Esophagus muscularis mucosa (tissue), 4 donors: ENCODE data around the gene CCNJL. TPM values are rescaled to one million over a fixed set of nuclear protein-coding genes. Genes with fewer than 3 reads are reported as not detected.

Experiments
- DNase-seq: peaks from one replicate; pipeline ENCODE4 v3.0.0-alpha.2; 2017; ENCODE audit errors: extremely low spot score
- H3K27ac ChIP-seq, 4 donors: fragments of 200-600 bp; sonication (generic); replicated peaks in 1 of 4; 1 replicate in 3 of 4; 2 replicates in 1 of 4; pipeline ENCODE4 v1.5.1; 2016 to 2019; ENCODE audit warnings: mild to moderate bottlenecking in 1 of 4
- H3K27me3 ChIP-seq, 4 donors: fragments of 200-600 bp; sonication (generic); one replicate each; pipeline versions ENCODE4 v1.5.1 to v1.6.0; 2016 to 2019
- H3K36me3 ChIP-seq, 4 donors: fragments of 200-600 bp; sonication (generic); one replicate each; pipeline ENCODE4 v1.5.1; 2016 to 2019
- H3K4me1 ChIP-seq, 4 donors: fragments of 200-600 bp; sonication (generic); one replicate each; pipeline ENCODE4 v1.5.1; 2016 to 2019
- H3K4me3 ChIP-seq, 4 donors: fragments of 200-600 bp; sonication (generic); 1 replicate in 2 of 4; 2 replicates in 2 of 4; pipeline ENCODE4 v1.5.1; 2016 to 2019; ENCODE audit warnings: mild to moderate bottlenecking in 4 of 4, moderate library complexity in 1 of 4
- H3K9me3 ChIP-seq, 4 donors: fragments of 200-600 bp; sonication (generic); 1 replicate in 3 of 4; 2 replicates in 1 of 4; pipeline ENCODE4 v1.5.1; 2016 to 2019
- CTCF ChIP-seq, 3 experiments: fragments of 200-600 bp in 2 of 3; fragments of 450-650 bp in 1 of 3; sonication (generic) in 2 of 3; IDR thresholded peaks; one replicate each; pipeline ENCODE4 v1.5.1; 2017 to 2019; ENCODE audit warnings: antibody characterized with exemption in 3 of 3, mild to moderate bottlenecking in 2 of 3, moderate library complexity in 1 of 3
- EP300 ChIP-seq: sonication (generic); formaldehyde crosslinking; IDR thresholded peaks from one replicate; pipeline ENCODE4 v1.6.1; 2017; ENCODE audit warnings: antibody characterized with exemption
- POLR2A ChIP-seq: fragments of 450-650 bp; IDR thresholded peaks from one replicate; pipeline ENCODE4 v1.6.1; 2017; ENCODE audit warnings: antibody characterized with exemption, moderate library complexity, mild to moderate bottlenecking, low read depth
- POLR2AphosphoS5 ChIP-seq, 2 donors: sonication (generic); formaldehyde crosslinking; IDR thresholded peaks; one replicate each; pipeline ENCODE4 v1.6.1; 2017; ENCODE audit warnings: antibody characterized with exemption in 2 of 2
- WGBS: methylation state at CpG from one replicate; pipeline ENCODE4 v1.1.5; 2018; 5-methylcytosine and 5-hydroxymethylcytosine counted together
- intact Hi-C: fragments of 100-400 bp; cut with DNase I; formaldehyde crosslinking; loops from one replicate; pipeline ENCODE4 v1.15.1; 2023
- total RNA-seq, 4 donors: library from RNA; depleted of rRNA; stranded (reverse); fragments of >200 nt; gene quantifications; one replicate each; pipeline versions ENCODE4 v1.1.0 to v1.2.1, GENCODE V29; 2016

The CCNJL gene
- total RNA-seq, 4 donors from 2014 or later: 0.83 to 2.5 (median 1.3) TPM

GRCh38 chr5:160306696-160307095, 5.7 kb downstream of the CCNJL start:
- 89% methylated on average over 4 of the region's 4 CpGs for WGBS
- Histone ChIP-seq H3K27ac (no peak overlapping the region), H3K4me1 (peaks cover 3 to 5% (median 4%) of the 10 kb centered on the region in 4 donors), H3K9me3 (no peaks in the 10 kb centered on the region), H3K36me3 (no peaks in the 10 kb centered on the region), H3K27me3 (peaks cover 0 to 17% (median under 1%) of the 10 kb centered on the region in 4 donors), H3K4me3 (no peak overlapping the region)
- DNase-seq: no peak
- TF ChIP-seq EP300 (no peak), POLR2AphosphoS5 (IDR thresholded peaks at IDR 0.05) (no peak), POLR2A (no peak), CTCF (IDR thresholded peaks at IDR 0.05) (no peak)
- intact Hi-C loops: no loop called here

- H3K36me3 ChIP-seq: no peaks in the 10 kb centered on the region
- no peaks in the 10 kb centered on the region for H3K4me1 ChIP-seq
- TF ChIP-seq POLR2A (no peak), CTCF (IDR thresholded peaks at IDR 0.05) (no peak), POLR2AphosphoS5 (IDR thresholded peaks at IDR 0.05) (no peak), EP300 (no peak)
- 94% methylated on average over 10 of the region's 10 CpGs for WGBS
- H3K27ac ChIP-seq: no peak overlapping the region
- intact Hi-C loops: no loop called here
- no peak for DNase-seq
- peaks cover 0 to 3% (median 0%) of the 10 kb centered on the region in 4 donors for H3K27me3 ChIP-seq
- H3K9me3 ChIP-seq: no peaks in the 10 kb centered on the region
- no peak overlapping the region for H3K4me3 ChIP-seq
These were observed 7.0 kb downstream of the CCNJL start for GRCh38 chr5:160305319-160305718.

GRCh38 chr5:160303690-160304089, 8.7 kb downstream of the CCNJL start:
- 81% methylated on average over 3 of the region's 3 CpGs for WGBS

GRCh38 chr5:160298189-160298588, 14.2 kb downstream of the CCNJL start:
- DNase-seq: no peak
- no peaks in the 10 kb centered on the region for H3K36me3 ChIP-seq
- peaks cover 0 to 5% (median 0%) of the 10 kb centered on the region in 4 donors for H3K4me1 ChIP-seq
- H3K27ac ChIP-seq: no peak overlapping the region
- TF ChIP-seq CTCF (IDR thresholded peaks at IDR 0.05) (no peak), EP300 (no peak)
- intact Hi-C loops: no loop called here
- H3K9me3 ChIP-seq: no peaks in the 10 kb centered on the region
- H3K4me3 ChIP-seq: no peak overlapping the region
- H3K27me3 ChIP-seq: no peaks in the 10 kb centered on the region
- 93% methylated on average over 10 of the region's 10 CpGs for WGBS

More at GRCh38 chr5:160303690-160304089, 8.7 kb downstream of the CCNJL start:
- H3K27ac ChIP-seq: no peak overlapping the region
- no peak for TF ChIP-seq EP300
- no peak for TF ChIP-seq POLR2AphosphoS5 (IDR thresholded peaks at IDR 0.05)
- TF ChIP-seq CTCF (IDR thresholded peaks at IDR 0.05): no peak
- no peak for TF ChIP-seq POLR2A
- DNase-seq: no peak
- intact Hi-C loops: no loop called here
- H3K9me3 ChIP-seq: no peaks in the 10 kb centered on the region
- H3K27me3 ChIP-seq: no peaks in the 10 kb centered on the region
- no peaks in the 10 kb centered on the region for H3K36me3 ChIP-seq
- no peaks in the 10 kb centered on the region for H3K4me1 ChIP-seq
- H3K4me3 ChIP-seq: no peak overlapping the region

- no peaks in the 10 kb centered on the region for H3K9me3 ChIP-seq
- H3K4me3 ChIP-seq: no peak overlapping the region
- no peak for TF ChIP-seq CTCF (IDR thresholded peaks at IDR 0.05)
- TF ChIP-seq EP300: no peak
- no peak for TF ChIP-seq POLR2AphosphoS5 (IDR thresholded peaks at IDR 0.05)
- TF ChIP-seq POLR2A: no peak
- H3K36me3 ChIP-seq: no peaks in the 10 kb centered on the region
- 92% methylated on average over 5 of the region's 5 CpGs for WGBS
- no peak for DNase-seq
- H3K4me1 ChIP-seq: peaks cover 0 to 5% (median 0%) of the 10 kb centered on the region in 4 donors
- intact Hi-C loops: no loop called here
- H3K27me3 ChIP-seq: no peaks in the 10 kb centered on the region
- no peak overlapping the region for H3K27ac ChIP-seq
These were observed 14.6 kb downstream of the CCNJL start for GRCh38 chr5:160297776-160298175.
